SU-DHL-6 (cell line): ENCODE data around the gene ADAMTS17.

ENCODE experiments used
- H2AFZ ChIP-seq: fragments of 200-600 bp; sonication (generic); 2 replicates; pipeline ENCODE4 v1.6.1; 2014; ENCODE audit warnings: low read depth, mild to moderate bottlenecking, moderate library complexity, mixed read lengths, antibody characterized with exemption, low read length; ENCODE audit not compliant: severe bottlenecking
- H3F3A ChIP-seq: fragments of 200-600 bp; shearing (Covaris generic); 2 replicates; pipeline ENCODE4 v1.6.0; 2016; ENCODE audit warnings: antibody characterized with exemption, mild to moderate bottlenecking; ENCODE audit not compliant: insufficient read depth
- H3K27ac ChIP-seq: fragments of 200-600 bp; sonication (generic); 2 replicates; pipeline ENCODE4 v1.5.1; 2016; ENCODE audit warnings: low read depth, mild to moderate bottlenecking, low read length, moderate library complexity, mixed read lengths
- H3K27me3 ChIP-seq: fragments of 200-600 bp; sonication (generic), shearing (Covaris generic); 2 replicates; pipeline ENCODE4 v1.6.0; 2014; ENCODE audit warnings: mild to moderate bottlenecking, low read length
- H3K36me3 ChIP-seq: fragments of 200-600 bp; sonication (generic); 2 replicates; pipeline ENCODE4 v1.6.1; 2014; ENCODE audit warnings: mild to moderate bottlenecking, low read length, mixed read lengths
- H3K4me2 ChIP-seq: fragments of 300-600, 200-600 bp; shearing (Covaris generic), sonication (generic); 2 replicates; pipeline ENCODE4 v1.6.0; 2014; ENCODE audit warnings: low read length, low read depth, mild to moderate bottlenecking; ENCODE audit not compliant: poor library complexity, severe bottlenecking
- H3K4me3 ChIP-seq: fragments of 200-600 bp; sonication (generic); 2 replicates; pipeline ENCODE4 v1.5.1; 2014; ENCODE audit warnings: antibody characterized with exemption, low read length, mild to moderate bottlenecking, mixed read lengths; ENCODE audit not compliant: insufficient read depth, poor library complexity, severe bottlenecking
- H3K79me2 ChIP-seq: fragments of 200-600 bp; sonication (generic); 2 replicates; pipeline ENCODE4 v1.6.1; 2014; ENCODE audit warnings: mild to moderate bottlenecking, low read length, moderate library complexity; ENCODE audit not compliant: insufficient read depth
- H3K9ac ChIP-seq: fragments of 200-600 bp; sonication (generic); 2 replicates; pipeline ENCODE4 v1.7.0; 2014; ENCODE audit warnings: mild to moderate bottlenecking, low read length
- H3K9me2 ChIP-seq: fragments of 200-600 bp; sonication (generic); replicated peaks from 2 replicates; pipeline ENCODE4 v1.6.1; 2014; ENCODE audit warnings: low read length; ENCODE audit not compliant: insufficient read depth
- H3K9me3 ChIP-seq: fragments of 200-600 bp; sonication (generic); 2 replicates; pipeline ENCODE4 v1.6.1; 2014; ENCODE audit warnings: low read length, mixed read lengths; ENCODE audit not compliant: insufficient read depth
- H4K20me1 ChIP-seq: fragments of 200-600 bp; sonication (generic); 2 replicates; pipeline ENCODE4 v1.6.1; 2014; ENCODE audit warnings: low read depth, mild to moderate bottlenecking, antibody characterized with exemption, low read length, moderate library complexity, mixed read lengths
- EZH2phosphoT487 ChIP-seq: fragments of 200-600 bp; sonication (generic), shearing (Covaris generic); conservative IDR thresholded peaks from 2 replicates; pipeline ENCODE4 v1.6.1; 2018; ENCODE audit warnings: mild to moderate bottlenecking, antibody characterized with exemption, low read length, moderate library complexity, mixed read lengths
- TF ChIP-seq, protein P1 (sequence below): fragments of 200-600 bp; sonication (generic); IDR thresholded peaks from one replicate; pipeline ENCODE4 v1.5.1; 2017; ENCODE audit warnings: antibody characterized with exemption, mild to moderate bottlenecking, low read length, moderate library complexity; ENCODE audit not compliant: insufficient read depth, poor library complexity, severe bottlenecking

Gene ADAMTS17

DNA sequence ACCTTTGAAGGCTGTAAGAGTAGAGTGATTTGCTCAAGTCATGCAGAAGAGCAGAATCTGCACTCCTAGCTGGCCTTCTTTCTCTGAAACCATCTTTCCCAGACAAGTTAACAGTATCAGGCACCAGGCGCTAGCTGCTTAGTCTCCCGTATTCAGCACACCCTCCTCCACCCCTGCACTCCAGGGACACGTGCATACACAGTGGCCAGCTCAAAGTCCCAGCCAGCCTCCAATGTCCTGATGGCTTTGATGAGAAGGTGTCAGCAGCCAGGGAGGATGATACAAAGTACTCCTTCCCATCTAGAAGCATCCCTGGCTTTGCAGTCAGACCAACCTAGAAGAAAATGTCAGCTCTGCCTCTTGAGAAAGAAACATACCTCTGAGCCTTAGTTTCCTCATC is 177.8 kb downstream of the ADAMTS17 start:
- no peaks in the 10 kb centered on the region for H4K20me1 ChIP-seq
- H3F3A ChIP-seq, result no peaks in the 10 kb centered on the region
- H2AFZ ChIP-seq, result no peak overlapping the region
- no peak for TF ChIP-seq EZH2phosphoT487
- TF ChIP-seq, protein P1, sequence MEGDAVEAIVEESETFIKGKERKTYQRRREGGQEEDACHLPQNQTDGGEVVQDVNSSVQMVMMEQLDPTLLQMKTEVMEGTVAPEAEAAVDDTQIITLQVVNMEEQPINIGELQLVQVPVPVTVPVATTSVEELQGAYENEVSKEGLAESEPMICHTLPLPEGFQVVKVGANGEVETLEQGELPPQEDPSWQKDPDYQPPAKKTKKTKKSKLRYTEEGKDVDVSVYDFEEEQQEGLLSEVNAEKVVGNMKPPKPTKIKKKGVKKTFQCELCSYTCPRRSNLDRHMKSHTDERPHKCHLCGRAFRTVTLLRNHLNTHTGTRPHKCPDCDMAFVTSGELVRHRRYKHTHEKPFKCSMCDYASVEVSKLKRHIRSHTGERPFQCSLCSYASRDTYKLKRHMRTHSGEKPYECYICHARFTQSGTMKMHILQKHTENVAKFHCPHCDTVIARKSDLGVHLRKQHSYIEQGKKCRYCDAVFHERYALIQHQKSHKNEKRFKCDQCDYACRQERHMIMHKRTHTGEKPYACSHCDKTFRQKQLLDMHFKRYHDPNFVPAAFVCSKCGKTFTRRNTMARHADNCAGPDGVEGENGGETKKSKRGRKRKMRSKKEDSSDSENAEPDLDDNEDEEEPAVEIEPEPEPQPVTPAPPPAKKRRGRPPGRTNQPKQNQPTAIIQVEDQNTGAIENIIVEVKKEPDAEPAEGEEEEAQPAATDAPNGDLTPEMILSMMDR, result no peak
- no peaks in the 10 kb centered on the region for H3K9me2 ChIP-seq
- H3K4me3 ChIP-seq, result no peak overlapping the region
- H3K27ac ChIP-seq, result no peak overlapping the region
- no peaks in the 10 kb centered on the region for H3K79me2 ChIP-seq
- H3K36me3 ChIP-seq, result no peaks in the 10 kb centered on the region
- H3K27me3 ChIP-seq, result no peaks in the 10 kb centered on the region
- no peak overlapping the region for H3K9ac ChIP-seq
- H3K9me3 ChIP-seq, result peaks cover 3% of the 10 kb centered on the region; the same call in 1 of the 2 replicates
- H3K4me2 ChIP-seq, result no peak overlapping the region

GRCh38 chr15:100160953-100161352 is 180.8 kb downstream of the ADAMTS17 start:
- H3K9me3 ChIP-seq, result peaks cover 3% of the 10 kb centered on the region; the same call in 1 of the 2 replicates
- H4K20me1 ChIP-seq, result no peaks in the 10 kb centered on the region
- no peak overlapping the region for H3K4me3 ChIP-seq
- TF ChIP-seq, protein P1, result no peak
- TF ChIP-seq EZH2phosphoT487, result no peak
- no peaks in the 10 kb centered on the region for H3F3A ChIP-seq
- H3K27ac ChIP-seq, result no peak overlapping the region
- H3K4me2 ChIP-seq, result no peak overlapping the region
- no peak overlapping the region for H2AFZ ChIP-seq
- no peaks in the 10 kb centered on the region for H3K27me3 ChIP-seq
- H3K9ac ChIP-seq, result no peak overlapping the region
- H3K9me2 ChIP-seq, result no peaks in the 10 kb centered on the region
- H3K79me2 ChIP-seq, result no peaks in the 10 kb centered on the region
- H3K36me3 ChIP-seq, result no peaks in the 10 kb centered on the region

GRCh38 chr15:100159436-100159835 is 182.3 kb downstream of the ADAMTS17 start:
- H3K79me2 ChIP-seq, result no peaks in the 10 kb centered on the region
- no peak overlapping the region for H3K27ac ChIP-seq
- no peak overlapping the region for H3K4me2 ChIP-seq
- H3K4me3 ChIP-seq, result no peak overlapping the region
- no peaks in the 10 kb centered on the region for H3K9me2 ChIP-seq
- no peaks in the 10 kb centered on the region for H3F3A ChIP-seq
- TF ChIP-seq, protein P1, result no peak
- TF ChIP-seq EZH2phosphoT487, result no peak
- no peak overlapping the region for H3K9ac ChIP-seq
- no peaks in the 10 kb centered on the region for H4K20me1 ChIP-seq
- H3K27me3 ChIP-seq, result no peaks in the 10 kb centered on the region
- peaks cover 3% of the 10 kb centered on the region; the same call in 1 of the 2 replicates for H3K9me3 ChIP-seq
- H3K36me3 ChIP-seq, result no peaks in the 10 kb centered on the region
- H2AFZ ChIP-seq, result no peak overlapping the region

DNA sequence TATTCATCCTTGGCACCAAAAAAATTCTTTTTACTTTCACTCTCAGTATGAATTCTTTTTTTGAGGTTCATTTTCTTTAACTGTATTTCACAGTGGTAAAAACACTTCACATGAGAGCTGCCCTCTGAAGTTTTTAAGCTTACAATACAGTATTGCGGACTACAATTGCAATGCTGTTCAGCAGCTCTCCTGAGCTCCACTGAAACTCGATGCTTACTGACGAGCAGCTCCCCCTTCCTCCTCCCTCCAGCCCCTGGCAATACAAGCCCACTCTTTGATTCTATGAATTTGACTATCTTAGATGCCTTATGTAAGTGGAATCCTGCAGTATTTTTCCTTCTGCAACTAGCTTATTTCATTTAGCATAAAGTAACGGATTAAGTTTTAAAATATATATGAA is 183.4 kb downstream of the ADAMTS17 start:
- Histone ChIP-seq H3K79me2 (no peaks in the 10 kb centered on the region), H3K9ac (no peak overlapping the region), H3K36me3 (no peaks in the 10 kb centered on the region), H3K4me3 (no peak overlapping the region), H3K9me3 (peaks cover 3% of the 10 kb centered on the region; the same call in 1 of the 2 replicates), H3K9me2 (no peaks in the 10 kb centered on the region), H3F3A (no peaks in the 10 kb centered on the region), H4K20me1 (no peaks in the 10 kb centered on the region), H3K4me2 (no peak overlapping the region), H3K27ac (no peak overlapping the region), H3K27me3 (no peaks in the 10 kb centered on the region), H2AFZ (no peak overlapping the region)
- TF ChIP-seq, protein P1, result no peak
- no peak for TF ChIP-seq EZH2phosphoT487
